ENCODE data around the gene ME3.

ME3 gene

GRCh38 chr11:86446924-86447285, 225.5 kb downstream of the ME3 start:
- Histone ChIP-seq H3K4me3 (ENCODE audit: low read length) (no peak overlapping the region), H3K4me1 (ENCODE audit: low read length) (no peaks in the 10 kb centered on the region), H3K27ac (ENCODE audit: low read length) (no peak overlapping the region), H4K20me1 (ENCODE audit: insufficient read depth, low read length) (no peaks in the 10 kb centered on the region), H3K9me3 (replicated peaks; ENCODE audit: insufficient read depth, low read length) (no peaks in the 10 kb centered on the region), H3K79me2 (ENCODE audit: low read length) (no peaks in the 10 kb centered on the region), H3K9me2 (replicated peaks; ENCODE audit: insufficient read depth, low read length) (no peaks in the 10 kb centered on the region), H3K9ac (ENCODE audit: low read length) (no peak overlapping the region), H3K27me3 (replicated peaks; ENCODE audit: insufficient read depth, low read length) (no peaks in the 10 kb centered on the region), H3F3A (ENCODE audit: insufficient read depth, low read length) (no peaks in the 10 kb centered on the region), H3K4me2 (ENCODE audit: low read depth, low read length) (no peak overlapping the region), H2AFZ (ENCODE audit: low read length) (no peak overlapping the region), H3K36me3 (replicated peaks; ENCODE audit: insufficient read depth, low read length) (no peaks in the 10 kb centered on the region)
- no peak for DNase-seq
- TF ChIP-seq EZH2phosphoT487 (IDR thresholded peaks at IDR 0.05; ENCODE audit: low read length) (no peak), EZH2 (optimal IDR thresholded peaks at IDR 0.05; ENCODE audit: low read depth, low read length) (no peak)
- TF ChIP-seq, protein P1, sequence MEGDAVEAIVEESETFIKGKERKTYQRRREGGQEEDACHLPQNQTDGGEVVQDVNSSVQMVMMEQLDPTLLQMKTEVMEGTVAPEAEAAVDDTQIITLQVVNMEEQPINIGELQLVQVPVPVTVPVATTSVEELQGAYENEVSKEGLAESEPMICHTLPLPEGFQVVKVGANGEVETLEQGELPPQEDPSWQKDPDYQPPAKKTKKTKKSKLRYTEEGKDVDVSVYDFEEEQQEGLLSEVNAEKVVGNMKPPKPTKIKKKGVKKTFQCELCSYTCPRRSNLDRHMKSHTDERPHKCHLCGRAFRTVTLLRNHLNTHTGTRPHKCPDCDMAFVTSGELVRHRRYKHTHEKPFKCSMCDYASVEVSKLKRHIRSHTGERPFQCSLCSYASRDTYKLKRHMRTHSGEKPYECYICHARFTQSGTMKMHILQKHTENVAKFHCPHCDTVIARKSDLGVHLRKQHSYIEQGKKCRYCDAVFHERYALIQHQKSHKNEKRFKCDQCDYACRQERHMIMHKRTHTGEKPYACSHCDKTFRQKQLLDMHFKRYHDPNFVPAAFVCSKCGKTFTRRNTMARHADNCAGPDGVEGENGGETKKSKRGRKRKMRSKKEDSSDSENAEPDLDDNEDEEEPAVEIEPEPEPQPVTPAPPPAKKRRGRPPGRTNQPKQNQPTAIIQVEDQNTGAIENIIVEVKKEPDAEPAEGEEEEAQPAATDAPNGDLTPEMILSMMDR (IDR thresholded peaks at IDR 0.05; ENCODE audit: low read length) = no peak

GRCh38 chr11:86446163-86446923, 226.1 kb downstream of the ME3 start:
- Histone ChIP-seq H3K36me3 (replicated peaks; ENCODE audit: insufficient read depth, low read length) (no peaks in the 10 kb centered on the region), H3K27ac (ENCODE audit: low read length) (no peak overlapping the region)

GRCh38 chr11:86444981-86445380, 227.4 kb downstream of the ME3 start:
- TF ChIP-seq EZH2 (optimal IDR thresholded peaks at IDR 0.05; ENCODE audit: low read depth, low read length) = no peak
- TF ChIP-seq EZH2phosphoT487 (IDR thresholded peaks at IDR 0.05; ENCODE audit: low read length) = no peak
- TF ChIP-seq, protein P1 (IDR thresholded peaks at IDR 0.05; ENCODE audit: low read length) = no peak
- Histone ChIP-seq H3K4me3 (ENCODE audit: low read length) (no peak overlapping the region), H4K20me1 (ENCODE audit: insufficient read depth, low read length) (no peaks in the 10 kb centered on the region), H3F3A (ENCODE audit: insufficient read depth, low read length) (no peaks in the 10 kb centered on the region), H3K36me3 (replicated peaks; ENCODE audit: insufficient read depth, low read length) (no peaks in the 10 kb centered on the region), H3K4me2 (ENCODE audit: low read depth, low read length) (no peak overlapping the region), H3K27ac (ENCODE audit: low read length) (no peak overlapping the region), H3K79me2 (ENCODE audit: low read length) (no peaks in the 10 kb centered on the region), H3K9ac (ENCODE audit: low read length) (no peak overlapping the region), H3K9me3 (replicated peaks; ENCODE audit: insufficient read depth, low read length) (no peaks in the 10 kb centered on the region), H2AFZ (ENCODE audit: low read length) (no peak overlapping the region), H3K4me1 (ENCODE audit: low read length) (no peaks in the 10 kb centered on the region), H3K9me2 (replicated peaks; ENCODE audit: insufficient read depth, low read length) (no peaks in the 10 kb centered on the region), H3K27me3 (replicated peaks; ENCODE audit: insufficient read depth, low read length) (no peaks in the 10 kb centered on the region)
- no peak for DNase-seq

More at GRCh38 chr11:86446163-86446923, 226.1 kb downstream of the ME3 start:
- H3F3A ChIP-seq (ENCODE audit: insufficient read depth, low read length) = no peaks in the 10 kb centered on the region
- no peaks in the 10 kb centered on the region for H3K9me2 ChIP-seq (replicated peaks; ENCODE audit: insufficient read depth, low read length)
- no peak overlapping the region for H3K4me2 ChIP-seq (ENCODE audit: low read depth, low read length)
- no peaks in the 10 kb centered on the region for H3K79me2 ChIP-seq (ENCODE audit: low read length)
- DNase-seq = no peak
- H2AFZ ChIP-seq (ENCODE audit: low read length) = no peak overlapping the region
- H3K4me1 ChIP-seq (ENCODE audit: low read length) = no peaks in the 10 kb centered on the region
- H3K9me3 ChIP-seq (replicated peaks; ENCODE audit: insufficient read depth, low read length) = no peaks in the 10 kb centered on the region
- H3K4me3 ChIP-seq (ENCODE audit: low read length) = no peak overlapping the region
- no peak overlapping the region for H3K9ac ChIP-seq (ENCODE audit: low read length)
- no peaks in the 10 kb centered on the region for H4K20me1 ChIP-seq (ENCODE audit: insufficient read depth, low read length)
- TF ChIP-seq EZH2phosphoT487 (IDR thresholded peaks at IDR 0.05; ENCODE audit: low read length) = no peak
- TF ChIP-seq, protein P1 (IDR thresholded peaks at IDR 0.05; ENCODE audit: low read length) = no peak
- no peaks in the 10 kb centered on the region for H3K27me3 ChIP-seq (replicated peaks; ENCODE audit: insufficient read depth, low read length)

Data from MM.1S (cell line).